ENCODE data around the gene GPR15LG. TPM values are rescaled to one million over a fixed set of nuclear protein-coding genes. Genes with fewer than 3 reads are reported as not detected.

GPR15LG gene
- total RNA-seq, 1 donor from 2014 or later = not detected

- TF ChIP-seq CTCF (IDR thresholded peaks at IDR 0.05; ENCODE audit: unreplicated experiment) = no peak
- Mint-ChIP-seq H3K4me3 (no peak overlapping the region), H3K27me3 (ENCODE audit: low read depth) (peaks cover 65% of the 10 kb centered on the region), H3K36me3 (no peaks in the 10 kb centered on the region), H3K4me1 (no peaks in the 10 kb centered on the region), H3K27ac (no peak overlapping the region), H3K9me3 (no peaks in the 10 kb centered on the region)
- no peak for DNase-seq (ENCODE audit: low spot score in 2 of 2, unreplicated experiment in 2 of 2)
These were observed 28.7 kb downstream of the GPR15LG start for GRCh38 chr10:84202349-84202748.

- Mint-ChIP-seq H3K4me1 (no peaks in the 10 kb centered on the region), H3K9me3 (no peaks in the 10 kb centered on the region), H3K4me3 (no peak overlapping the region), H3K27ac (no peak overlapping the region), H3K27me3 (ENCODE audit: low read depth) (peaks cover 65% of the 10 kb centered on the region), H3K36me3 (no peaks in the 10 kb centered on the region)
- TF ChIP-seq CTCF (IDR thresholded peaks at IDR 0.05; ENCODE audit: unreplicated experiment) = no peak
- DNase-seq (ENCODE audit: low spot score in 2 of 2, unreplicated experiment in 2 of 2) = no peak
These were observed 30.5 kb downstream of the GPR15LG start for GRCh38 chr10:84204122-84204521.

- H3K9me3 Mint-ChIP-seq = no peaks in the 10 kb centered on the region
- H3K4me1 Mint-ChIP-seq = no peaks in the 10 kb centered on the region
- no peaks in the 10 kb centered on the region for H3K36me3 Mint-ChIP-seq
- TF ChIP-seq CTCF (IDR thresholded peaks at IDR 0.05; ENCODE audit: unreplicated experiment) = no peak
- DNase-seq (ENCODE audit: low spot score in 2 of 2, unreplicated experiment in 2 of 2) = no peak
- no peak overlapping the region for H3K4me3 Mint-ChIP-seq
- no peak overlapping the region for H3K27ac Mint-ChIP-seq
- peaks cover 60% of the 10 kb centered on the region for H3K27me3 Mint-ChIP-seq (ENCODE audit: low read depth)
These were observed 31.0 kb downstream of the GPR15LG start for GRCh38 chr10:84204610-84205009.

GRCh38 chr10:84205049-84205852 lies 31.6 kb downstream of the GPR15LG start:
- H3K27ac Mint-ChIP-seq = no peak overlapping the region
- H3K4me1 Mint-ChIP-seq = no peaks in the 10 kb centered on the region
- DNase-seq (ENCODE audit: low spot score in 2 of 2, unreplicated experiment in 2 of 2) = peak in 1 of 2 experiments; percentile 64
- no peak overlapping the region for H3K4me3 Mint-ChIP-seq
- peaks cover 58% of the 10 kb centered on the region for H3K27me3 Mint-ChIP-seq (ENCODE audit: low read depth)
- no peaks in the 10 kb centered on the region for H3K9me3 Mint-ChIP-seq
- TF ChIP-seq CTCF (IDR thresholded peaks at IDR 0.05; ENCODE audit: unreplicated experiment) = peak; percentile 40
- no peaks in the 10 kb centered on the region for H3K36me3 Mint-ChIP-seq

- TF ChIP-seq CTCF (IDR thresholded peaks at IDR 0.05; ENCODE audit: unreplicated experiment) = no peak
- no peaks in the 10 kb centered on the region for H3K9me3 Mint-ChIP-seq
- H3K4me3 Mint-ChIP-seq = no peak overlapping the region
- peaks cover 54% of the 10 kb centered on the region for H3K27me3 Mint-ChIP-seq (ENCODE audit: low read depth)
- no peaks in the 10 kb centered on the region for H3K36me3 Mint-ChIP-seq
- DNase-seq (ENCODE audit: low spot score in 2 of 2, unreplicated experiment in 2 of 2) = no peak
- H3K4me1 Mint-ChIP-seq = no peaks in the 10 kb centered on the region
- no peak overlapping the region for H3K27ac Mint-ChIP-seq
These were observed 32.4 kb downstream of the GPR15LG start for GRCh38 chr10:84205853-84206525.

Data from mesothelial cell of epicardium (in vitro differentiated cells).